ENCODE results near the gene ZNF710.

- no peak for TF ChIP-seq REST (IDR thresholded peaks at IDR 0.05; ENCODE audit: borderline replicate concordance)
- TF ChIP-seq CTCF (IDR thresholded peaks at IDR 0.05; ENCODE audit: poor library complexity, severe bottlenecking), result no peak
- no peak for TF ChIP-seq POLR2AphosphoS5 (IDR thresholded peaks at IDR 0.05)
- no peak for TF ChIP-seq RAD21 (conservative IDR thresholded peaks at IDR 0.05)
- TF ChIP-seq EZH2 (IDR thresholded peaks at IDR 0.05; ENCODE audit: borderline replicate concordance, insufficient read depth, low read length, poor library complexity, severe bottlenecking), result no peak
- TF ChIP-seq SMC3 (conservative IDR thresholded peaks at IDR 0.05; ENCODE audit: poor library complexity), result no peak
- TF ChIP-seq EP300 (conservative IDR thresholded peaks at IDR 0.05; ENCODE audit: poor library complexity, severe bottlenecking), result no peak
These were observed 42.9 kb upstream of the ZNF710 start for GRCh38 chr15:89958107-89958805.

All from neural cell (in vitro differentiated cells).